ENCODE data around the gene NEIL3. TPM values are rescaled to one million over a fixed set of nuclear protein-coding genes. Genes with fewer than 3 reads are reported as not detected.

The NEIL3 gene
- total RNA-seq, 1 donor from 2014 or later = 0.98 TPM

GRCh38 chr4:177348348-177348747, 38.7 kb downstream of the NEIL3 start:
- TF ChIP-seq POLR2AphosphoS5 (IDR thresholded peaks at IDR 0.05; ENCODE audit: insufficient read depth in 1 of 2, low read depth in 1 of 2) (no peak), POLR2A (IDR thresholded peaks at IDR 0.05) (no peak), CTCF (IDR thresholded peaks at IDR 0.05) (no peak)
- no peaks in the 10 kb centered on the region for H3K27me3 ChIP-seq
- H3K27ac ChIP-seq = no peak overlapping the region
- DNase-seq (ENCODE audit: extremely low spot score in 2 of 2) = no peak
- H3K4me1 ChIP-seq = no peaks in the 10 kb centered on the region
- intact Hi-C loops (cut with DNase I) = no loop called here
- no peaks in the 10 kb centered on the region for H3K36me3 ChIP-seq
- H3K4me3 ChIP-seq = no peak overlapping the region
- no peaks in the 10 kb centered on the region for H3K9me3 ChIP-seq

- H3K9me3 ChIP-seq = no peaks in the 10 kb centered on the region
- no peaks in the 10 kb centered on the region for H3K4me1 ChIP-seq
- intact Hi-C loops (cut with DNase I) = no loop called here
- no peaks in the 10 kb centered on the region for H3K27me3 ChIP-seq
- H3K27ac ChIP-seq = no peak overlapping the region
- TF ChIP-seq CTCF (IDR thresholded peaks at IDR 0.05) = no peak
- no peak for TF ChIP-seq POLR2A (IDR thresholded peaks at IDR 0.05)
- no peak for TF ChIP-seq POLR2AphosphoS5 (IDR thresholded peaks at IDR 0.05; ENCODE audit: insufficient read depth in 1 of 2, low read depth in 1 of 2)
- H3K4me3 ChIP-seq = no peak overlapping the region
- no peaks in the 10 kb centered on the region for H3K36me3 ChIP-seq
- no peak for DNase-seq (ENCODE audit: extremely low spot score in 2 of 2)
Measured at GRCh38 chr4:177349191-177349590, 39.5 kb downstream of the NEIL3 start.

GRCh38 chr4:177351622-177352244, 42.1 kb downstream of the NEIL3 start:
- H3K36me3 ChIP-seq = no peaks in the 10 kb centered on the region
- intact Hi-C loops (cut with DNase I) = no loop called here

GRCh38 chr4:177356206-177356605, 46.5 kb downstream of the NEIL3 start:
- Histone ChIP-seq H3K27ac (no peak overlapping the region), H3K9me3 (no peaks in the 10 kb centered on the region), H3K27me3 (no peaks in the 10 kb centered on the region), H3K4me3 (no peak overlapping the region), H3K36me3 (no peaks in the 10 kb centered on the region), H3K4me1 (no peaks in the 10 kb centered on the region)
- intact Hi-C loops (cut with DNase I) = no loop called here
- TF ChIP-seq POLR2AphosphoS5 (IDR thresholded peaks at IDR 0.05; ENCODE audit: insufficient read depth in 1 of 2, low read depth in 1 of 2) (no peak), CTCF (IDR thresholded peaks at IDR 0.05) (no peak), POLR2A (IDR thresholded peaks at IDR 0.05) (no peak)
- no peak for DNase-seq (ENCODE audit: extremely low spot score in 2 of 2)

More at GRCh38 chr4:177351622-177352244, 42.1 kb downstream of the NEIL3 start:
- H3K9me3 ChIP-seq = no peaks in the 10 kb centered on the region
- no peaks in the 10 kb centered on the region for H3K27me3 ChIP-seq
- no peak overlapping the region for H3K27ac ChIP-seq
- DNase-seq (ENCODE audit: extremely low spot score in 2 of 2) = no peak
- no peaks in the 10 kb centered on the region for H3K4me1 ChIP-seq
- H3K4me3 ChIP-seq = no peak overlapping the region
- TF ChIP-seq POLR2AphosphoS5 (IDR thresholded peaks at IDR 0.05; ENCODE audit: insufficient read depth in 1 of 2, low read depth in 1 of 2) (no peak), POLR2A (IDR thresholded peaks at IDR 0.05) (no peak), CTCF (IDR thresholded peaks at IDR 0.05) (no peak)

- no peaks in the 10 kb centered on the region for H3K4me1 ChIP-seq
- H3K9me3 ChIP-seq = no peaks in the 10 kb centered on the region
- intact Hi-C loops (cut with DNase I) = no loop called here
- TF ChIP-seq POLR2A (IDR thresholded peaks at IDR 0.05) = no peak
- no peak for TF ChIP-seq POLR2AphosphoS5 (IDR thresholded peaks at IDR 0.05; ENCODE audit: insufficient read depth in 1 of 2, low read depth in 1 of 2)
- no peak for TF ChIP-seq CTCF (IDR thresholded peaks at IDR 0.05)
- no peak overlapping the region for H3K4me3 ChIP-seq
- no peak overlapping the region for H3K27ac ChIP-seq
- no peak for DNase-seq (ENCODE audit: extremely low spot score in 2 of 2)
- no peaks in the 10 kb centered on the region for H3K27me3 ChIP-seq
- H3K36me3 ChIP-seq = no peaks in the 10 kb centered on the region
Measured at GRCh38 chr4:177356921-177357320, 47.2 kb downstream of the NEIL3 start.
